Activated T-cell treated with anti-CD3 and anti-CD28 coated beads for 1 hour (primary cell): ENCODE results near the gene YAE1.

Source experiments
- DNase-seq: peaks from one replicate; pipeline ENCODE4 v3.0.0-alpha.2; 2020; ENCODE audit warnings: low read depth

The YAE1 gene

DNA sequence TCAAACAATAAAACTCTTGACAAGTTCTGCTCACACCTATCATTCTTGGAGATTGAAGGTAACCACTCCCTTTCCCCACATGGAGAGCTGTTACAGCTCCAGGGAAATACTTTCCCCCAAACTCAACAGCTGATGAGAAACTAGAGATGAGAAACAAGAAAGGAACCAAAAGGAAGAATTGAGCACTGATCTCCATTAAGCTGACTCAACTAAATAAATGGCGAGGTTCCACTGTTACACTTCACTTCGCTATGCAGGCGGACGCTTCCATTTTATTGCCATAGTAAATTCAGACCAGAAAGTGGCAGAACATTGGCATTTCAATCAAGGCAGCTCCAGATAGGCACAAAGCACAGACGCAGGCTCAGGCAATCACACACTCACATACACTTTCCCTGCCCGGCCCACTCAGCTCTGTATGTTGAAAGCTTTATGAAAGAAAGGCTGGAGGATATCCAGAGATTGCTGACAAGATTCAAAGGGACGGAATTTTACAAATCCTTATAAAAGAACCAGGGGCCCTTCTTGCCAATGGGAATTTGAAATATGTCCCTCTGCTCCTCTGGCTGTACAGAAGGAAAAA, 11.5 kb upstream of the YAE1 start:
- DNase-seq = no peak

DNA sequence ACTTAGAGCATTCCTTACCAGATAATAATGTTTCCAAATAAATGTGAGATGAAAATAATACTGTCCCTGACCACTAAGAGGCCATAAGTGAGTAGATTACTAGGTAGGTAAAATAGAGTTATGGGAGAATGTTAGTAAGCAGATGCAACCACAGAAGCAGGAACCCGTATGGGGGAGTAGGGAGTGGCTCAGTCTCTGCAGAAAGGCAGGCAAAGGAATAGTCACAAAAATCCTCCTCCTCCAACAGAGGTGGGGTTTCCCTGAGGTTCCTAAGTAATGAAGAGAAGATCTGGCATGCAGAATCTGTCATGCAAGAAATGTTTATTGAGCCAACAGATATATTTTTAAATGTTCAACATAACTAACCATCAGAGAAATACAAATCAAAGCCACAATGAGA, 9.0 kb upstream of the YAE1 start:
- no peak for DNase-seq

- DNase-seq = no peak
Measured at GRCh38 chr7:39557911-39558310, 8.3 kb upstream of the YAE1 start.

DNA sequence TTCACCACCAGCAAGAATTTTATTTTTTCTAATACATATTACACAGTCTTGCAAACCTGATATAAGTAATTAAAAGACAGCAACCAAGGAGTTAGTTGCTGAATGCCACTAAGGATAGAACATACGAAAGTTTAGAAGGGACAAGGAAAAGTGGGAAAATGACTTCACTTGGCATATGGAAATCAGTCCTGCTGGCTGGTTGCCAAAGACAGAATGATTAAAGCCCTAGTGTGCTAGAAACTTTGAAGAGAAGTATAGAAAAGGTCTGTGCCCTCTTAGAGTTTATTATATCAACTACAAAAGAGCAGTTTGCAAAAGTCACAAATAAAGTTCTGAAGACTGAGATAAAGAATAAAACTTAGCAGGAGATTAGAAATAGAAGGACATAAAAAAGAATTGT, 5.8 kb upstream of the YAE1 start:
- DNase-seq = no peak

DNA sequence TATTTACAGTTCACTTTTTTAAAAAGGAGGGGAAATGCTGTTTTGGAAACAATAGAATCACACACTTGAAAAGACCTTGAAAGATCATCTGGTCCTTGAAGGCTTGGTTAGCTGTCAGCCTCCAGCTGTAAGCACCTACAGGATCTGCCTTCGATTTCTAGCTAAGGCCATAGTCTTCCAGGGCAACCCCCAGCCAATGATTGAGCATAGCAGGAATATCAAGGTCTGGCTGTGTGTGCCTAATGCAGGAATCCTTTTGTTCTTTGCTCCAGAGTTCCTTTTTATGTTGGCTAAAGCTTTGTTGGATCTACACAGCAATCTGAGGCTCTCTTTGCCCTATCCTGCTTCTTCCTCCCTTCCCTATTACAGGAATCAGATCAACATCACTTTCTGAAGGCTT, 5.2 kb upstream of the YAE1 start:
- no peak for DNase-seq

GRCh38 chr7:39565538-39565937, 666 bp upstream of the YAE1 start:
- DNase-seq = no peak

DNA sequence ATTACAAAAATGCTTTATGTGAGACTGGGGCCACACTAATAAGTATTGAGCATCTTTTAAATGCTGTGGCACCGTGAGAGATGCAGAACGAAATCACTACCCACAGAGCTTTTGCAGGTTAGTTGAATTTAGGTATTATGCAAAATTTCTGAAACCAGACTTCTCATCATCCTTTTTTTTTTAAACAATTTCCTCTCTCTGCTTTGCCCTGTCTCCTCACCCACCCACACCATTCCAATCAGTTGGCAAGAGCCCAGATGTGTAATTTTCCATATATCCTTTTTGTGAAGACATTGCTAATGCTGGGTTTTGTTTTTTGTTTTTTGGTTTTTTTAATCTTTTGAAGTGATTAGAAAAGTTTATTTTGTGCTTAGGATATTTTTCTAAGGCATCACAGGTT, 1.1 kb downstream of the YAE1 start:
- DNase-seq = no peak

- DNase-seq = no peak
Measured at GRCh38 chr7:39574673-39575349, 8.6 kb downstream of the YAE1 start.

- DNase-seq = no peak
Measured at GRCh38 chr7:39577229-39577874, 11.1 kb downstream of the YAE1 start.

DNA sequence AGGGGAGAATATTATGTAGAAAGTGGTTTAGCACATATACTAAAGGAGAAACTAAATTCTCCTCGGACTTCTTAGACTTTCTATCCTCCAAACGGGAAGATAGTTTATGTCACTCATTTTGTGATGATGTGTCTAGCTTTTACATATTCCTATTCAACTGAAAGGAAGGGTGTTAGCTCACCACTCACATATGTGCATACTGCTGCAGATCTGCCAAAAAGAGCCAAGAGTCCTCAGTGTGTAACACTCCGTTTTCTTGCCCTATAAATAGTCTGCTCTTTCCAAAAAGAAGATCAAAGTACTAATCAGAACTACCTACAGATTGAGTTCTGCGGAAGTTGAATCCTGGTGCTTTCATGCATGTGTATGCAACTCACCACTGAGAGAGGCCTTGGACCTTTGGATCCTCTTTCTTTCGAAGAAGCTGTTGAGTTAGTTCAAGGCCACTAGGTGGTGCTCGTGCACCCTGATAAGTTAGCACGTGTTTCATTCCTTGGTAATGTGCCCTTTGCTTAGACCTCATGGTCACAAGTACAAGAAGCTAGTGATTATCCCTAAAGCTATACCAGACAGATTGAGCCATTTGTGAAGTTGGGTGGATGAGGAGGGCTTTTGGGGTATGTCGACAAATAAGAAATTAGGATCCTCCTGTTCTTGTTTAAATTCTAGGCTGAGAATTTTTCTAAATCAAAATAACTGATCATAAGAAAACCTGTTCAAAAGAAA, 14.1 kb downstream of the YAE1 start:
- DNase-seq = peak; percentile 66

GRCh38 chr7:39582536-39582935, 16.3 kb downstream of the YAE1 start:
- no peak for DNase-seq

DNA sequence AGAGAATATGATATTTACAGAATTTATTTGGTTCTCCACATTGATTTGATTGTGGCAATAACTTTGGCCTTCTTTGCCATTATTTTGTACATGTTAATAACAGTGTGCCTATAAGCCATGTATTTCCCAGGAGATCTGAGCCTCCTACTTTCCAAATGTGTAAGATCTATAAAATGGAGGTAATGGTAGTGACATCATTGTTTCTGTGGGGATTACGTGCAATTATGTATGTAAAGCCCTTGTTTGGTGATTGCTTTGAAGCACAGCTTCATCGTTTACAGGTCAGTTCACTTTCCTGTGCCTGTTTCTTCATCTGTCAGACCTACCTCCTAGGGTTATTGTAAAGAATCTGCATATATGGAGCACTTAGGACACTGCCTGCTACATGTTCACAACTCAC, 17.3 kb downstream of the YAE1 start:
- no peak for DNase-seq

GRCh38 chr7:39587393-39587792, 21.2 kb downstream of the YAE1 start:
- DNase-seq = no peak

DNA sequence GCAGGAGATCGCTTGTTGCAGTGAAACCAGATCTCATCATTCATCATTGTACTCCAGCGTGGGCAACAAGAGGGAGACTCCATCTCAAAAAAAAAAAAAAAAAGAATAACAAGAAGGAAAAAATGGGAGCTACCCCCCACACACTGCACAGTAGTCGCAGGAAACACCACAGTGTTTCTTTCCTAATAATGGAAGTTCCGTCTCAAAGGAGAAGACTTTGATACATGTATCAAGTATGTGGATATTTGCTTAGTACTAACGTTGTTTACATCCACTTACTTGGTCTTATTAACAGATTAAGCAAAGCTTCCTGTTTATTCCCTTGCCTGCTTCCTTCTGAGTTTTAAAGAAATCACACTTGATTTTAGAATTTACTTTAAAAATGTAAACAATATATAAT, 22.2 kb downstream of the YAE1 start:
- DNase-seq = no peak

DNA sequence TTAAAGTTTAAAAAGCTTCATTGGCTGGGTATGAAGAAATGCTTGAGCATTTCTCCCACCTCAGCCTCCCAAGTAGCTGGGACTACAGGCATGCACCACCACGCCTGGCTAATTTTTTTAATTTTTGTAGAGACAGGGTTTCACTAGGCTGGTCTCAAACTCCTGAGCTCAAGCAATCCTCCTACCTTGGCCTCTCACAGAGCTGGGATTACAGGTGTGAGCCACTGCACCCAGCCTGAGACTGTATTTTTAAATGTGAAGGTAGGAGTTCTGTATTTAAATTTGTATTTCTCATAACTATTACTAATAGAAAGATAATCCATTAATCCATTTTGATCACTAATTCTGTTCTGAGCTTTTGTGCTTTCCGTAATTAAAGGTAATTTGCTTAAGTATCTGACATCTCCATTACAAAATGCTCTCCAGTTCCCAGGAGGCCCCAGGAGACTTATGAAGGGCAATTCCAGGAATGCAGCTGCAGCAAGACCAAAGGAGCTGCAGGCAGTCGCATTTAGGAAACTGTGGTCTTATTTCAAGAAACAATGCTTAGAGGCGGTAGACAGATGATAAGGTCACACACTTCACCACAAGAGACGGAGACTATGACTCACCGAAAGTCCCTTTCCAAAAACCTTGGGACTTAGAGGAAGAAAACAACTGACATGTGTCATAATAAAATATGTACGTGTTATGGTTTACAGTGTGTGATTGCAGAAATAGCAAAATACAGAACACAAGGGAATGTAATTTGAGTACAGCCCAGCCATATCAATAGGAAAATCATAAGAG, 23.3 kb downstream of the YAE1 start:
- DNase-seq = peak; percentile 21

- DNase-seq = no peak
Measured at GRCh38 chr7:39592586-39592985, 26.4 kb downstream of the YAE1 start.

GRCh38 chr7:39594988-39595620, 28.9 kb downstream of the YAE1 start:
- no peak for DNase-seq

DNA sequence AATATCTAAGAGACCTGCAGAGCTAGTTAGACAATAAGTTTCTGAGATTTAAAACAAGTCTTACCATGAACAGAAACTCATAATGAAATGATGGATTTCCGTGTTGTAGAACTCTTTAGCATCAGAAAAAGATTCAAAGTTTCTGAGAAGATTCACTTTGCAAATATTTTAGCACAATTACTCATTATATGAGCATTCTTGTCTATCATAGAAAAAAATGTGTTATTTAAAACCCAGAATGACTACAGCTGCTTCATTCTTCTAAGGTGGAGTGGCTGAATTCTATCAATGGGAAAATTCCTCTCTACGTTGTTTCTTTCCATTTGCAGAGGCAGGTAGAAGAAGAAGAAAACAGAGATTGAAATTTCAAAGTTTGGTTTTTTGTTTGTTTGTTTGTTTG, 36.1 kb downstream of the YAE1 start:
- DNase-seq = no peak

DNA sequence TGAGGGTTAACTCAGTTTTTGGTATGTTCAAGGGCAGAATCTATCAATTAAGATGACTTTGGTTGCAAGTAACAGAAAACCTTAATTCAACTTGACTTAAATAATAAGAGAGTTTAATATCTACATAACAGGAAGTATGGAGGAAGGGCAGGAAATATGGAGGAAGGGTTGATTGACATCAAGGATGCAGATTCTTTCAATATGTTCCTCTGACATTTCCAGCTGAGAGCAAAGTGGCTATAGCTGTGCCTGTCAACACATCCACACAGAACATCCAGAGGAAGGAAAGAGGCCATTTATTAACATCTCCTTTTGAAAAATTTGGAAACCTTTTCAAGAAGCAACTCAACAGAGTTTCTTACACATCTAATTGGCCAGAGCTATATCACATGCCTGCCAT, 37.7 kb downstream of the YAE1 start:
- no peak for DNase-seq

DNA sequence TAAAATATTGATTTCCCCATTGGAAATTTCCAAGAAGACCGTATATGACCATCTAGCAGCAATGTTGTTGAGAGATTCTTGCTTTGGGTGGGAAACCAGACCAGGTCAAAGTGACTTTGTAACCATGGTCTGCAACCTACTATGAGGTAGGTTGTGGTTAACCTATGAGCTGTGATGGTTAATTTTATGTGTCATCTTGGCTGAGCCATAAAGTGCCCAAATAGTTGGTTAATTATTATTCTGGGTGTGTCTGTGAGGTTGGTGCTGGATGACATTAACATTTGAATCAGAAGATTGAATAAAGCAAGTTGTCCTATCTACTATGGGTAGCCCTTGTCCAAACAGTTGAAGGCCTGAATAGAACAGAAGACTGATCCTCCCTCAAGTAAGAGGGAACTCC, 38.9 kb downstream of the YAE1 start:
- DNase-seq = no peak

DNA sequence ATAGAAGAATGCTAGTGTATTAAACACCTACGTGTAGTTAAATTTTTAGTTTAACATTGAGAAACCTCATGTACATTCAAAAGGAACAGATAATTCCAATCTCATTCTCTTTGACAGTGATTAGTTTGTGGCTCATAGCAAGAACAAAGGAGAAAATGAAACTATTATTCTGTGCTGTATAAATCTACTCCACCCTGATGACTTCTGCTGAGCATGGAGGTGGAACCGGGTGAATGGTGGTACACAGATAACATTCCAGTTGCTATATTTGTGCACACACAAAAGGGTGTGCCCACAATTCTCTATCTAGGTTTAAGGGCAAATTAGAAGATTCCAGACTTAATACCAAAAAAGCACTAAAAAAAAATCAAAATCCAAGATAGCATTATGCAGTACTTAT, 40.1 kb downstream of the YAE1 start:
- DNase-seq = no peak

GRCh38 chr7:39606941-39607340, 40.7 kb downstream of the YAE1 start:
- no peak for DNase-seq
